Thyroid gland (tissue), 4 donors: ENCODE measurements around the gene LIMS1.

Source experiments
- CTCF ChIP-seq, 6 experiments: fragments of 200-600 bp in 3 of 6; fragments of 450-650 bp in 3 of 6; sonication (generic) in 3 of 6; IDR thresholded peaks; one replicate each; pipeline ENCODE4 v1.5.1; 2016 to 2019; ENCODE audit warnings: antibody characterized with exemption in 6 of 6, mild to moderate bottlenecking in 2 of 6, inconsistent platforms in 1 of 6, moderate library complexity in 1 of 6
- POLR2A ChIP-seq, 2 donors: fragments of 450-650 bp; IDR thresholded peaks; one replicate each; pipeline ENCODE4 v1.6.1; 2017; ENCODE audit warnings: antibody characterized with exemption in 2 of 2, mild to moderate bottlenecking in 2 of 2, moderate library complexity in 1 of 2

GRCh38 chr2:108534584-108535356 is 500 bp downstream of the LIMS1 start:
- TF ChIP-seq CTCF (IDR thresholded peaks at IDR 0.05) = no peak
- TF ChIP-seq POLR2A (IDR thresholded peaks at IDR 0.05) = no peak
